Neural crest cell (in vitro differentiated cells): Measurements from ENCODE around the gene SIX6. TPM values are rescaled to one million over a fixed set of nuclear protein-coding genes. Genes with fewer than 3 reads are reported as not detected.
A peak's percentile ranks its signal among the peaks of the same experiment; 100 is the strongest.

Experiments
- DNase-seq: peaks from one replicate; pipeline ENCODE4 v3.0.0; 2021; ENCODE audit warnings: low read depth, mixed read lengths, low spot score
- H3K27ac Mint-ChIP-seq: one replicate; pipeline ENCODE4 v1.8.0; 2021; ENCODE audit warnings: mild to moderate bottlenecking, mixed read lengths; ENCODE audit not compliant: unreplicated experiment
- H3K27me3 Mint-ChIP-seq: 2 replicates; pipeline ENCODE4 v1.8.0; 2021; ENCODE audit warnings: low read depth, mild to moderate bottlenecking, mixed read lengths
- H3K36me3 Mint-ChIP-seq: 2 replicates; pipeline ENCODE4 v1.8.0; 2021; ENCODE audit warnings: low read depth, mild to moderate bottlenecking, mixed read lengths
- H3K4me1 Mint-ChIP-seq: 2 replicates; pipeline ENCODE4 v1.8.0; 2021; ENCODE audit warnings: mixed read lengths
- H3K4me3 Mint-ChIP-seq: one replicate; pipeline ENCODE4 v1.8.0; 2021; ENCODE audit warnings: mild to moderate bottlenecking, mixed read lengths
- H3K9me3 Mint-ChIP-seq: 2 replicates; pipeline ENCODE4 v1.8.0; 2021; ENCODE audit warnings: mixed read lengths
- CTCF ChIP-seq: fragments of 200-600 bp; sonication (generic); conservative IDR thresholded peaks from 2 replicates; pipeline ENCODE4 v1.5.0; 2021; ENCODE audit warnings: antibody characterized with exemption, mild to moderate bottlenecking
- total RNA-seq: library from RNA; stranded (reverse); gene quantifications from 2 replicates; pipeline ENCODE4 v1.2.1, GENCODE V29; 2021

Gene SIX6
- total RNA-seq, 1 donor from 2014 or later: not detected

GRCh38 chr14:60488175-60488574, 20.8 kb upstream of the SIX6 start:
- Mint-ChIP-seq H3K27me3 (peaks cover 24% of the 10 kb centered on the region), H3K27ac (no peak overlapping the region)
- DNase-seq: no peak

GRCh38 chr14:60490270-60490669, 18.7 kb upstream of the SIX6 start:
- Mint-ChIP-seq H3K4me3 (no peak overlapping the region), H3K27me3 (peaks cover 38% of the 10 kb centered on the region), H3K27ac (no peak overlapping the region), H3K4me1 (peaks cover 3% of the 10 kb centered on the region), H3K9me3 (peaks cover 3% of the 10 kb centered on the region), H3K36me3 (no peaks in the 10 kb centered on the region)
- DNase-seq: no peak
- no peak for TF ChIP-seq CTCF

More at GRCh38 chr14:60488175-60488574, 20.8 kb upstream of the SIX6 start:
- no peak overlapping the region for H3K4me3 Mint-ChIP-seq
- peaks cover 5% of the 10 kb centered on the region for H3K4me1 Mint-ChIP-seq
- H3K9me3 Mint-ChIP-seq: no peaks in the 10 kb centered on the region
- no peaks in the 10 kb centered on the region for H3K36me3 Mint-ChIP-seq
- TF ChIP-seq CTCF: peak; percentile 41

DNA sequence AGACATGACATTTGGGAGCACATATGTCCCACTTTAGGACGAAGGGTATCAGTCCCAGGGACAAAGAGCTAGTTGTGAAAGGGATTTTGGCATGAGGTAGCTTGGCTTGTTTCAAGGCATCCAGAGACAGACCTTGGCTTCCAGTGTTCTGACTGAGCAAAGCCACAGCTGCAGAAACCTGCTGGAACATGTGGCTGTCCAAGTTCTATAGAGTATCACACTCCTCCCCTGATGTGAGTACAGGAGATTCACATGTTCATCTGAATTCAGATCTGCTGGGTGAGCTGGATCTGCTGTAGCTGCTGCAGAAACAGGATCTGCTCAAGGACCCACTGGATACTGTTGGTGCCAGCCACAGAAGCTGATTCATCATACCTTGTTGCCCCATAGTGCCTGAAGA, 13.0 kb upstream of the SIX6 start:
- TF ChIP-seq CTCF: no peak
- H3K4me1 Mint-ChIP-seq: no peaks in the 10 kb centered on the region
- no peaks in the 10 kb centered on the region for H3K36me3 Mint-ChIP-seq
- peaks cover 3% of the 10 kb centered on the region for H3K9me3 Mint-ChIP-seq
- H3K27me3 Mint-ChIP-seq: peaks cover 83% of the 10 kb centered on the region
- H3K27ac Mint-ChIP-seq: no peak overlapping the region
- no peak overlapping the region for H3K4me3 Mint-ChIP-seq
- no peak for DNase-seq

- peaks cover 4% of the 10 kb centered on the region for H3K4me1 Mint-ChIP-seq
- H3K4me3 Mint-ChIP-seq: no peak overlapping the region
- no peak for TF ChIP-seq CTCF
Observed at GRCh38 chr14:60502541-60502940, 6.4 kb upstream of the SIX6 start.

DNA sequence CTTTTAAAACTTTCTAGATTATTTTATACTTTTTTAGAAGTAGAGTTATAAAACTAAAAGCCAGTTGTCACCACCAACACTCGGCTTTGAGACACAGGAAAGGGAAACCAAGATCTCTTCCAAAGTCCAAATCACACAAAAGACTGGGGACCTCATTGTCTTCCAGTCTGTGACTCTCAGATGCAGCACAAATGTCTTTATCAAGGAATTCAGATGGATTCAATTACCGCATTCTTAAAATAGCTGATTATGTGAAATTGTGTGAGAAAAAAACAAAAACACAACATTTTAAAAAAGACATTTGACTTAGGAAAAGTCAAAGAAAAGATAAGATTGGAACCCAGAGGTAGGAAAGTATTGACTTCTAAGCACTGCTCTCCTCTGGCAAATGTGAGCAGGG, 3.5 kb upstream of the SIX6 start:
- Mint-ChIP-seq H3K9me3 (no peaks in the 10 kb centered on the region), H3K27ac (no peak overlapping the region), H3K4me1 (peaks cover 10% of the 10 kb centered on the region), H3K36me3 (no peaks in the 10 kb centered on the region), H3K27me3 (peaks cover 100% of the 10 kb centered on the region), H3K4me3 (no peak overlapping the region)
- no peak for TF ChIP-seq CTCF
- DNase-seq: no peak

More at GRCh38 chr14:60502541-60502940, 6.4 kb upstream of the SIX6 start:
- Mint-ChIP-seq H3K27ac (no peak overlapping the region), H3K36me3 (no peaks in the 10 kb centered on the region), H3K27me3 (peaks cover 96% of the 10 kb centered on the region), H3K9me3 (no peaks in the 10 kb centered on the region)
- DNase-seq: no peak

- H3K4me1 Mint-ChIP-seq: peaks cover 10% of the 10 kb centered on the region
- H3K27ac Mint-ChIP-seq: no peak overlapping the region
- no peaks in the 10 kb centered on the region for H3K9me3 Mint-ChIP-seq
- TF ChIP-seq CTCF: no peak
- H3K4me3 Mint-ChIP-seq: no peak overlapping the region
- peaks cover 100% of the 10 kb centered on the region for H3K27me3 Mint-ChIP-seq
- H3K36me3 Mint-ChIP-seq: no peaks in the 10 kb centered on the region
- DNase-seq: no peak
Observed at GRCh38 chr14:60506010-60506409, 2.9 kb upstream of the SIX6 start.
